GM19467 (cell line): ENCODE measurements around the gene SAMD4A.
"Not testable (repeated sequence)": the region's sequence is repeated elsewhere in the genome, so short reads cannot be mapped to it uniquely, and the experiment has no call there.

Experiments
- ATAC-seq: cut with Tn5 transposase; IDR thresholded peaks from one replicate; pipeline ENCODE4 v1.9.1; 2021; ENCODE audit warnings: mild to moderate bottlenecking, moderate library complexity; ENCODE audit not compliant: unreplicated experiment

Gene SAMD4A

GRCh38 chr14:54752611-54753010 is 185.7 kb downstream of the SAMD4A start:
- ATAC-seq, result not testable (repeated sequence)

- ATAC-seq, result not testable (repeated sequence)
Measured at GRCh38 chr14:54753396-54753795, 186.5 kb downstream of the SAMD4A start.

- no peak for ATAC-seq
Measured at GRCh38 chr14:54754116-54754622, 187.2 kb downstream of the SAMD4A start.

DNA sequence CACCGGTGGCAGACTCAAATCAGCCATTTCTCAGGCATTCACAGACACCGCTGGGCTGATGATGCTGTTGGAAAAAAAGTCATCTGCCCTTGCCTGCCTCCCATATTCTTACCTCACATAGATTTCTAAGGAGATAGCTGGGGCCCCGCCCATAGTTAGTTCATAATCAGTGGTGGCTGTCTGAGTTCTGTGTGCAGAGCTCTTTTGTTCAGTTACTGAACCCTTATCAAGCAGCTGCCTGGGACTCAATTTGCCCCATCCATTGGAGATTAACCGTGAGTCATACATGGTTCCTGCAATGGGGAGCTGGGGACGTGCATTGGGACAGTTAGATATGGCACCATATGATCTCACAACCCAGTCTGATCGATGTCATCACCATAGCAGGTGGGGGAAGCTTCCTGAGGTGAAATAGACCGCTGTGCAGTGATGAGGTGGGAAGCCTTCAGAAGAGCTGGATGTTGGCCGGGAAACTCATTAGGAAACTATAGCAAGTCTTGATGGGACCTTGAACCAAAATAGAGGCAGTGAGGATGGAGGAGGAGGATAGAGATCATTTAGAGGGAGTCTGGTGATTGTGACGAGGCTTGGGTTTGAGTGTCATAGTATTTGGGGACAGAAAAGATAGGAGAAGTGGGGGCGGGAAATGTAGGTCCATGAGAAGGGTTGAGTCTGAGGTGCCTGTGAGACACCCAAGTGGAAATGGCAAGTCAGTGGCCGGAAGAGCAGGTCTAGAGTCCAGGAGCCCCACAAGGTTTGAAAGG is 187.9 kb downstream of the SAMD4A start:
- ATAC-seq, result no peak

DNA sequence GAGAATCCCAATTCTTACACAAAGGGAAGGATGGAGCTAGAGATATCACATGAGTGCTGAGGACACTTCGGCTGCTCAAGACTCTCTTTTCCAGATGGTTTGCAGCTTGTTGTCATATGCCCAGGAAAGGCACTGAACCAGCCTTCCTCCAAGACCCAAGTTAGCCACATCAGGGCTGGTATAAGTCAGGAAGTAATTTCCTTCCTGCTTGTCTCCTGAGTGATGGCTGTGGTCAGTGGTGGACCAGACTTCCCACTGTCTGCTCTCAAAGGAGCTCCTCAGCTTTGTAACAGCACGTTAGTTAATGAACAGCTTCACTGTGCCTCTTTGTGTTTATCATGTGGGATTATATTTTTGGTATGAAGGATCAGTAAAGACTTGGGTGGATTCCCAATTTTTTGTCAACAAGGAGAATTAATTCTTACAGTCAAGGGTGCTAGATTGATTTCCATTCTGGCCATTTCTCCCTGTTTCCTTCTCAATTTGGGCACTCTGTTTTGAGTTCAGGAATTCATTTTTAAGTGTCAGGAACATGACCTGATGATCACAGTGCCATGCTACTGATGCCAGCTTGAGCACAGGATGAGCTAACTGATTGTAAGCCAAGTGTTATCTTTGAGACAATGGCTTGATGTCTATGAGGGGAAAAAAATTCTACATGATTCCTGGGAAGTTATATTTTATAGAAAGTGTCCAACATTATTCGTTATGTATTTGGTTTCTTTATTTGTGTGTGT is 189.9 kb downstream of the SAMD4A start:
- no peak for ATAC-seq

- no peak for ATAC-seq
Measured at GRCh38 chr14:54758041-54758440, 191.1 kb downstream of the SAMD4A start.

DNA sequence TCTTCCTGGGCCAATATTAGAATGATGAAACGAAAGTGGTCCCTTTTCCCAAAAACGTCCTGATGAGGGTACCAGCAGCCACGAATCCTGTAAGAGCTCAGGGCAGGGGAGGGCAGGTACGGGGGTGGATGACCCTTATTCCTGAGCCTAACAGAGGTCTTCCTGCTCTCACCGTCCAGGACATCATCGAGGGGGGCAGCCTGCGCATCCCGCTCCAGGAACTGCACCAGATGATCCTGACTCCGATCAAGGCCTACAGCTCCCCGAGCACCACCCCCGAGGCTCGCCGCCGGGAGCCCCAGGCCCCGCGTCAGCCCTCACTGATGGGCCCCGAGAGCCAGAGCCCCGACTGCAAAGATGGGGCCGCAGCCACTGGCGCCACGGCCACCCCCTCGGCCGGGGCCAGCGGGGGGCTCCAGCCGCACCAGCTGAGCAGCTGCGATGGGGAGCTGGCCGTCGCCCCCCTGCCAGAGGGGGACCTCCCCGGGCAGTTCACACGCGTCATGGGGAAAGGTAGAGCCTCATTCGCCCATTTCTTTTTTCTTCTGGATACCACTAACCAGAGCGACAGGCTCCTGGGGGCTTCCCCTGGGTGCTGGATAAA is 193.2 kb downstream of the SAMD4A start:
- no peak for ATAC-seq

DNA sequence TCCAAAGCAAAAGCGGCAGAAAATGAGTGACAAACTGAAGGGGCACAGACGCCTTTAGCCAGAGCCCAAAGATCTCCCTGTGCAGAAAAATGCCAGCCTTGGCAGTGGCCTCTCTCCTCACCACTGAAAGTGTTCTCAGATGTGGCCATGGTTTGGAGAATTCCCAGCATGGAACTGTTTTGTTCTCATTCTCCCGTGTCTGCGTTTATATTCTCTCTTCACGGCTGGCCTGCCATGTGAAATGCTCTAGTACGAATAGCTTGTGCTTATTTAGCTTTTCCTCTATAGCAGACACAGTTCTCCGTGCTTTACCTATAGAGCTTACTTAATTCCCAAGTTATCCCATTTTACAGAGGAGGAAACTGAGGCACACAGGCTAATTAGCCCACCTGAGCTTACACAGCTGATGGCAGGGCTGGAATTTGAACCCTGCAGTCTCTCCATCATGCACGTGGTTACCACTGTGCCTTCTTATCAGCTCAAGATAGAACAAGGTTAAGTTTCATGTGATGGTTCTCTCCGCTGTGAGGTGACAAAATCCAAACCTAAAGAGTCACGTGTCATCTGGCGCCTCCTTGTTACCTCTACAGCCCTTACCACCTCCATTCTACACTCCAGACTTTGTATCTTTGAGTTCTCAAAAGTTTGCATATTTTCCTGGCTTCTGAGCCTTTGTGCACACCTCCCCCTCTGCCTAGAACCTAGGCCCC is 194.1 kb downstream of the SAMD4A start:
- ATAC-seq, result no peak

DNA sequence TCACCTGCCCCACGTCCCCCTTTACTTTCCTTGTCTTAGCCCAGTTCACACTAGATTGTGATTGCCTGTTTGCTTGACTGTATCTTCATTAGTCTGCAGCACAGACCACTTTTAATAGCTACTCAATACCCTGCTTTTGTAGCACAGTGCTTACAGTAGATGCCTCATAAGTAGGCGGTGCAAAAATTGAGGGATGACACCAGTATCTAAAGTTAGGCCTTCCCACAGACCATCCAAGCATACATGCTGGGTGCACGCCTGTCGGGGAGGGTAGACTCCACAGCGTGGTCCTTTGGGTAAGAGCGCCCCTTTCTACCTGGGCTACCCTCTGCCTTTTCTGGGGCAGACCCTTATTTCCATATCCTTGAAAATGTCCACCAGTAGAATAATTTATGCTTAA is 194.9 kb downstream of the SAMD4A start:
- ATAC-seq, result no peak

DNA sequence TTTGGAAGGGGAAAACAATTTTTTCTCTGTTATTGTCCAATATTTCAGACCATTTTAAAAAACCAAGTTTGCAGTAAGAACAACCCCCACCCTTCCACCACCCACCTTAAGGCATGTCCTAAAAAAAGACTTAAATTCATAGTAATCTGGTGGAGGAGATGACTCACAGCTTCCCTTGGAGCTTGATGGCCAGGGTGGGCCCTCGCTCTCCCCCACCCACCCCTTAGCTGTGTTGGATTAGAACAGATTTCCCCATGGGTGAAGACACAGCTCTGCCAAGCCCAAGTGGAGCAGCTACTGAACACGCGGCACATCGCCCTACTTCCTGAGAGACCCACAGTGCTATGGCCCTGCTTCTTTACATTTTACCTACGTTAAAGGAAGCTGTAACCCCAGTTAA is 195.4 kb downstream of the SAMD4A start:
- ATAC-seq, result no peak

DNA sequence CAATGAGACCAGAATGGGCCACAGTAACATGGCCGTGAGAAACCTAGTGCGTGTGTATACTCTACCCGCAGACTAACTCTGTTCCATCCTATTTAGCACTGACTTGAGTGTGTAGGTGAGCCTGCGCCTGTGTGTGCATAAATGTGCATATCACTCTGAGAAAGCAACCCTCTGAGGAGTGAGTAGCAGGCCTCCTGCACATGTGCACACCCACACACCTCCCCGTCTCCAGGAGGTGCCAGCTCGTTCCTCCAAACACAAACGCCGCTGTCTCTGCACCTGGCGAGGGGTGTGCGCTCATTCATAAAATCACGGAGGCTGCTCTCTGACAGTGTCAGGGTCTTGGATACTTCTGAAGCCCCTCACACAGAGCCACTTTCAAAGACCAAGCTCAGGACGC is 196.8 kb downstream of the SAMD4A start:
- ATAC-seq, result no peak

- ATAC-seq, result no peak
Measured at GRCh38 chr14:54766276-54767138, 199.6 kb downstream of the SAMD4A start.

- no peak for ATAC-seq
Measured at GRCh38 chr14:54767139-54767431, 200.2 kb downstream of the SAMD4A start.

DNA sequence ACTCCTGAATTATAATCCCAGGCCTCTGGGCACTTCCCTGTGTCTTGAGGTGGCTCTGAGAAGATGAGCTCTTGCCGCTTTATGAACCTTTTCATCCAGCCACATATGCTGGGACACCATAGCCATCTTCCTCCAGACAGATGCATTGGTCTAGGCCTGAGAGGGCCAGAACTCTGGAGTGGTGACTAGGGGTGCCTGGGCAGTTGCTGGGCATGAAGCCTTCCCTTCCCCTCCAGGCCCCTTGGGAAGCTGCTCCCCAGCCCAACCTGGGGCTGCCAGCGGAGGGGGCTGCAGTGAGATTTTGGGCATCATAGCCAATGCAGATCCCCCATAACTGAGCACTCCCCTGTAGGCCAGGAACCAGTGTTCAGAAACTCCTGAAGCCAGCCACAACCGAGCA is 200.5 kb downstream of the SAMD4A start:
- no peak for ATAC-seq

GRCh38 chr14:54768501-54769129 is 201.7 kb downstream of the SAMD4A start:
- no peak for ATAC-seq

- ATAC-seq, result no peak
Measured at GRCh38 chr14:54769951-54770863, 203.3 kb downstream of the SAMD4A start.

DNA sequence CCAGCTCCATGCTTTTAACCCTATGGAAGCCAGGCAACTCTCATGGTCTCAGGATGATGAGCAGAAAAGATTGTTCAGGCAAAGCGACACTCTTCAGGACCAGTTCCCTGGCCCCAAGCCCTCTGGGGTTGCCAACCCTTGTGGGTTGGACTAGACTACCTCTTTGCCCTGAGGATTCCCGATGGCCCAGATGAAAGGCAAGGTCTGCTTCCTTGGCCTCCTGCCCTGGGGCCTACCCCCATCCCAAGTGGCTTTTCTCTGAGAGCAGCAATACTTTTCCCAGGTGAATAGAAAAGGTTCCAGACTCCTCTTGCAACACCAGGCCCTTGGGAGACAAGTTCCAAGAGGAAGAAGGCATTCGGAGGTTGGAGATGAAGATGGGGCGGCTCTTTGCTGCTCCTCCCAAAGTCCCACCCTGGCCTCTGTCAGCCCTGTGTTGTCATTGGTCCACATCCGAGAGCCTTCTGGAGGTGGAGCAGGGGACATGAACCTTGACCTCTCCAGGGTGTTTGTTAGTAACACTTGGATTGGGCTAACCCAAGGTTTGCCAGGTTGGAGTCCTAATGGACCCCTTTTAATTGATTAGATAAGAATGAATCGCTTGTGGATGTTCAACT is 204.6 kb downstream of the SAMD4A start:
- ATAC-seq, result no peak

- no peak for ATAC-seq
Measured at GRCh38 chr14:54772451-54772881, 205.5 kb downstream of the SAMD4A start.
